GM04504 (cell line): ENCODE measurements around the gene GOLGA6A.
"Not testable (repeated sequence)": the region's sequence is repeated elsewhere in the genome, so short reads cannot be mapped to it uniquely, and the experiment has no call there.

Experiments used
- DNase-seq: peaks from one replicate; pipeline ENCODE4 v3.0.0-alpha.2; 2012; ENCODE audit warnings: low read depth

GOLGA6A gene, protein sequence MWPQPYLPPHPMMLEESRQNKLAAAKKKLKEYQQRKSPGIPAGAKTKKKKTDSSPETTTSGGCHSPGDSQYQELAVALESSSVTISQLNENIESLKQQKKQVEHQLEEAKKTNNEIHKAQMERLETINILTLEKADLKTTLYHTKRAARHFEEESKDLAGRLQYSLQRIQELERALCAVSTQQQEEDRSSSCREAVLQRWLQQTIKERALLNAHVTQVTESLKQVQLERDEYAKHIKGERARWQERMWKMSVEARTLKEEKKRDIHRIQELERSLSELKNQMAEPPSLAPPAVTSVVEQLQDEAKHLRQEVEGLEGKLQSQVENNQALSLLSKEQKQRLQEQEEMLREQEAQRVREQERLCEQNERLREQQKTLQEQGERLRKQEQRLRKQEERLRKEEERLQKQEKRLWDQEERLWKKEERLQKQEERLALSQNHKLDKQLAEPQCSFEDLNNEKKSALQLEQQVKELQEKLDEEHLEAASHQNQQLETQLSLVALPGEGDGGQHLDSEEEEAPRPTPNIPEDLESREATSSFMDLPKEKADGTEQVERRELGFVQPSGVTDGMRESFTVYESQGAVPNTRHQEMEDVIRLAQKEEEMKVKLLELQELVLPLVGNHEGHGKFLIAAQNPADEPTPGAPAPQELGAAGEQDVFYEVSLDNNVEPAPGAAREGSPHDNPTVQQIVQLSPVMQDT

DNA sequence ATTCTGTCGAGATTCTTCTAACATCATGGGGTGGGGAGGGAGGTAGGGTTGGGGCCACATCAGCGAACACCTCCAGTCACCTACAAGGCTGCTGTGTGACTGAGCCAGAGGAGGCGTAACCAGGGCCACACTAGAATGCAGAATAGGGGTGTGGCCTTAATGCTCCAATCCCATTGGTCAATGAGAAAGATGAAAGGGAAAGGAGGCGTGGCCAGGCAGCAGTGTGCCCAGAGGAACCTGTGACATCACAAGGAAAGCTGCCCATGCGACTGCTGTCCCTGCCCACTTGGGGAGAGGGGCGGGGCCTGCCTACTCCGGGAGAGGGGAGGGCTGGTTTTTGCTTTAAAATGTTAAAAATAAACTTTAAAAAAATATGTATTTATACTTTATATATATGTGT is at the start of gene GOLGA6A:
TSS of gene GOLGA6A (minus strand) at position 101 of the 400 bp plus-strand sequence. CDS start at position 60, 41 bp downstream.
- not testable (repeated sequence) for DNase-seq

DNA sequence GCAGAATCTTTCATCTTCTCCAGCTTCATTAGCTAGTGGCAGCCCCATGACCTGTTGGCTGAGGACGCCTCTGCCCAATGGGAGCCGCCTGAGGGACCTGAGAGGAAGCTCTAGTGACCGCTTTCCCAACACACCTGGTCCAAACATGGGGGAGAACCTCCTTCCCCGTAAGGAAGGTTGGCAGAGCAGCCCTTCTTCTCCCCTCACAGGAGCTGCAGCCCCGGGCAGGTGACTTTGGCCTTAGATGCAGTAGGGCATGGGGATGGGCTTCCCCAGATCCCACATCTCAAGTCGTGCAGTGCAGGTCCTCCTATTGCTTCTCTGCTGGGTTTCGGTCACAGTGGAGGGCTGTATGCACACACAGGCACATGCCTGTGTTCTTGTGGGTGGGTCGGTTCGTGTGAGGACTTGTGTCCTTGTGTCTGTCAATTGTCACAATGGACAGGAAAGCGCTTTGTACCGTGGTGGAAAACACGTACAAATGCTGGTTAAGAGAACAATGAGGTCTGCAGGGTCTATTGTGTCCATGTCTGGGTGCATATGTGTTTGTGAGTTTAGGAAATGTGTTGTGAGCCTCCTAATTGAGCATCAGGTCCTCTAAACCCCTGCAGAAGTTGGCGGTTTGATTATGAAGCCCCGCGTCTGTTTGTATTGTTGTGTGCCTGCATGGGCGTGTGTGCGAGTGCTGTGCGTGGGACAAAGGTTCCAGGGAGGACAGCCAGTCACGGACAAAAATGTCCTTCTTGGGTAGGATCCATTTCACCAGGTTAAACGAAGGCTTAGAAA is 49.5 kb upstream of the GOLGA6A start:
- DNase-seq = no peak

DNA sequence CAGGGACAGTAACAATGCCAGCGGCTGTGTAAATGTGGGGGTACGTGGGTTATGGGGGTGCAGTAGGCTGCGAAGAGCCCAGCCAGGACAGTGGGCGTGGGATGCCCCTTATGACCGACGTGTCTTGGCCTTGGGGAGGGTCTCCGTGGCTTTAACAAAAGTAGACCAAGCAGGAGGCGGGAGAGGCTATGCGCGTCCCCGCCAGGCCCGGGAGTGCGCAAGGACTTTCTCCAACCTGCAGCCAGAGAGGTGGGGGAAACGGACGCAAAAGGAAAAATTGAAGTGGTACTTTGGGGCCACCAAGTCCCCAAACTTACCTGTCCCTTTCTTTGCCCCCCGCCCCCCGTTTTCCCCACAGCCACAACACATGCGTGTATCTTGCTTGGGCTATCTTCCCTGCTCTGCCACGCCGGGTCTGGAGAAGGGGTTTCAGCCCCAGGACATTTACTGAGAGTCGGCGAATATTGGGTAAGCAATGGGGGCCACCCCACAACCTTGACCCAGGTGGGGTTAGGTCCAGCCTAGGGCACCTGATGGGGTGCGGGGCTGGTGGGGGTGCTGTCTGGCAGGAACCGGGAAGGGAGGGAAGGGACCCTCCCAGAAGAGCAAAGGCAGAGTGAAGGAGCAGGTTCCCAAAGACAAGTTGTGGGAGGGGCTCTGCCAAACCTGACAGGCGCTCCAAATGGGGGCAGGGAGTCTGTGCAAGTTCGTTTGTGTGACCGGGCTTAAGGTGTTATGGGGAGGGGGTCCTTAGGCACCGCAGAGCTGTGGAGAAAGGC is 48.7 kb upstream of the GOLGA6A start:
- DNase-seq = no peak

DNA sequence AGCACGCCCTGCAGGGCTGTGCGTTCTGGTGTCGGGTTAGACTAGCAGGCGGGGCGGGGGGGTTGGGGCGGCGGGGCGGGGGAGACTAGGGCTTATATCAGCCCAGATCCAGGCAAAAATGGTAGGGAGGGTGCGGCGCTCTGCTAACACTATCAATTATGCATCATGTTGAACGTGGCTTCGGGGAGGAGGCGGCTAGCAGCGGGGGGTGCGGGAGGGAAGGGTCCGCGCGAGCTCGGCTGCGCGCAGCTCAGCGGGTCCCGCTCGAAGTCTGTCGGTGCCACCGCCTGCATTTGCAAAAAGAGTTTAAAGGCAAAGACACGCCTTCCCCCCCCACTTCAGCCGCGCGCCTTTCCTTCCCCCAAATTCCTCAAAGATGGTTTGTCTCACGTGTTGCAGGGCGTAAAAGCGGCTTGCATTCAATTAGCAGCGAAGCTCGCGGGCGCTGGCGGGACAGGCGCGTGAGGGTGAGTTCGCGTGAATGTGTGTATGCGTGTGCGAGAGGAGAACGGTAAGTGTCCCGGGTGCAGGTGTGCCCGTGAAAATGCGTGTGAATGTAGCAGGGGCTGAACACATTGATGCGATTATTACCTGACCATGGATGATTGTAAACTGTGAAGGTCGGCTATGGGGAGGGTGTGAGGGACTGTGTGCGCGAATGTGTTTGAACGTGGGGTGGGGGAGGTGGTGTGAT is 48.0 kb upstream of the GOLGA6A start, which contains the start of gene ISLR2:
TSS of gene ISLR2 (plus strand) at position 432 of the 694 bp plus-strand sequence. CDS start 2,169 bp downstream, outside the sequence.
- DNase-seq = no peak

DNA sequence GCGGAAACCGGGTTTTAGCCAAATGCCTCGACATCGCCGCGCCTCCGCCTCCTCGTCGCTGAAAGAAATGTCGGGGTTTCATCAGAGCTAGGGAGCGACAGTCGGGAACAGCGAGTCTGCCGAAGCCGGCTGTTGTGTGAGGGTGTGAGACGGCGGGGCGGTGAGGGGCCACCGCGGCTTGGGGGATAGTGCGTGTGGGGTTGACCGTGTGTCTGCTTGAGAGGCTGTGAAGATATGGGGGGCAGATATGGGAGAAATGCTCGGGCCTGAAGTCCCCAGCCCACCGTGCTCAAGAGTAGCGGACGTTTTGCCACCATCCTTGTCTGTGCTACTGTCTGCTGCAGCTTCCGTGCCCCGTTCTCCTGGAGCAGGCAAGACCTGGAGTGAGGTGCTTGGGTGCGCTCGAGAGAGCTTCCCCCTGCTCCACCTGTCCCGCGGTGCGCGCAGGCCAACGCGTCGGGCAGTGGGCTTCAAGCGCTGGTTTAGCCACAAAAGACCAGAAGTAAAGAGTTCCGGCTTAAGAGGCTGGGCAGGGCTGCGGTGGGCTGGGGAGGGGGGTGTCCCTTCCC is 47.3 kb upstream of the GOLGA6A start:
- no peak for DNase-seq

DNA sequence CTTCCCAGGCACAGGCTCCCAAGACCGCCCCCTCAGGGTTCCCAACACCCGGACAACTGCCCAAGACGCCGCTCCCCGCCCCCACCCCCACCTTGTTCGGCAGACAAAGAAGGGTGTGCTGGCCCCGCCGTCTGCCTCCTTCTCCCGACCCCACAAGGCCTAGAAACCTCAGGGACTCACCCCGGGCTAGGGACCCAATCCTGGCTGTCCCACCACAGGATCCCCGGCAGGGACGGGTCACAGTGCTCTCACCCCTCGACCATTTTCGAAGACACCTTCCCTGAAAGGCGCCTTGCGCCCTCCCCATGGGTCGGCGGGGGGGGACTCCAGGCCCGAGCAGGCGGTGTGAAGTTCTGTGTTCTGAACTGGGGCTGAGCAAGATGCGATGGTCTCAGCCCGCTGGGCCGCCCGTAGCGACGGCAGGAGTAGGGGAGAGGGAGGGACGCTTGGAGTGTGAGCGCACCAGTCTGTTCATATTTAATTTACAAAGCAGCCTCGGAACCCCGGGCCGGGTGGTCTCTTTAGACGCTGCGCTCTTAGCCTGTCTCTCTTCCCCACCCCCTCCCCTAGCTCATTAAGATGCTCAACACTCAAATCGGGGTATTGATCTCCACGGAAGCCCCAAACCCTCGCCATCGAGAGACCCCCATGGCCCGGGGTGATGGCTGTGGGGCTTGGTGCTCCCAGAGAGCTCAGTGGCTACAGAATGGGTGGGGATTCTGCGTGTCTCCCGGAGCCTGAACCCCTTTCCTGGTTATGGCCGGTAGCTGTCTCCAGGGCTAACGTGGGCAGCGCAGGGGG is 46.6 kb upstream of the GOLGA6A start:
- no peak for DNase-seq

DNA sequence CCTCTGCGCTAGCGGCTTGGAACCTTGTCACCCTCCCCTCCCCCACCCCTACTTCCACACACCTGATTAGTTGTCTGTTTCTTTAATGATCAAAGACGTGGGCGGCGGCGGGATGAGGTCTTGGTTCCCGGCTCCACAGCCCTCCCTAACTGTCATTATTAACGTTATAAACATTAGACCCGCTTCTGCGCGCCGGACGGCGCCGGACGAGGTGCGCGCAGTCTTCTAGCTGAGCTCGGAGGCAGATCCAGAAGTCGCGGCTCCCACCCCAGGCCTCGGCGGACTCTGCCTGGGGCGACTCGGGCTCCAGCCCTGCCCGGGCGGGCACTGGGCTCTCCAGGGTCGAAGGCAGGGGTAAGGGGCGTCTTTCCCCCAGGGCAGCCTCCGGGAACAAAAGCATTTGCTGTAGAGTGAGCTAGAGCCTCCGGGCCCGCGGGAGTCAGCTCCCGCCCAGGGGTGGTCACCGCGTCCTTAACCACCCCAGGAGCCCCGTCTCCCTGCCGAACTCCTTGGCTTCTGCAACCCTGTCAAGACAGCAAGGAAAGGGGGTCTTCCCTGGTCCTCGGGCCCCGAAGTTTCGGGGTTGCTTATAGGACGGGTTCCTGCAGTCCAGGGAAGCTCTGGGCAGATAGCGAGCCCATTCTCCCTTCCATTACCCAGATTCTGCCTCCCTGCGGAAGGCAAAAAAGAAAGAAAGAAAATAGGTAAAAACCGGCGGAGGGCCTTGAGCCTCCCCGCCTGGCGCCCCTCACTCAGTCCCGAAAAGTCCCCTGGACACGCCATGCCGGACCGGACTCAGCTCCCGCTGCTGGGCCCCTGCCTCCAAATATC is 45.8 kb upstream of the GOLGA6A start:
- DNase-seq = no peak

DNA sequence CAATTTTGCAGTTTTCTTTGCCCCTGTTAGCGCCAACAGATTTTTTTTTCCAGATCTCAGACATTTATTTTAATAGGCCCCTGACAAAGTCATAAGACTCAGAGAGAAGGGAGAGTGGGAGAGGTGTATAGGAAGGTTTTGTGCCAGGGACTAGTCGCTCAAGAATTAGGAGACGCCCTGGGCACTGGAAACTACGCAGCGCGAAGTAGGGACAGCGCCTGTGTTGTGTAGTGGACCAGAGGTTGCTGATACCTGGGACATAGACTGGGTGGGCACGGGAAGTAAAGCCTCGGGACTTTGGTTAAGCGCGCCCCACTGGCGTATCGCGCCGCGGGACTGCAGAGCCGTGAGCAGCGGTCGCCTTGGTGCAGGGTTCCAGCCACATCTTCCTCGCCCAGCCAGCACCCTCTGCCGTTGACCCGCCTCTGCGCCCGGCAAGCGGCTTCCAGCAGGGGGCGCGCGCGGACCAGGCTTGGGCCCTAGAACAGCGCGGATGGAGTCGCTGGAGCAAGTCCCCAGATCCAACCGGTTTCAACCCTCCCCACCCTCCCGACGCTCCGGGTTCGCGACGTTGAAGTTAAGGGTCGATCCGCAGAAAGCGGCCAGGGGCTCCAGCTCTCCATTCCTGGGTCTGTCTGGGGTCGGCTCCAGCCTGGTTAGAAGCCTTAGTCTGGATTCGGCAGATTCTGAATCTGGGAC is 45.1 kb upstream of the GOLGA6A start:
- DNase-seq = peak; percentile 62

DNA sequence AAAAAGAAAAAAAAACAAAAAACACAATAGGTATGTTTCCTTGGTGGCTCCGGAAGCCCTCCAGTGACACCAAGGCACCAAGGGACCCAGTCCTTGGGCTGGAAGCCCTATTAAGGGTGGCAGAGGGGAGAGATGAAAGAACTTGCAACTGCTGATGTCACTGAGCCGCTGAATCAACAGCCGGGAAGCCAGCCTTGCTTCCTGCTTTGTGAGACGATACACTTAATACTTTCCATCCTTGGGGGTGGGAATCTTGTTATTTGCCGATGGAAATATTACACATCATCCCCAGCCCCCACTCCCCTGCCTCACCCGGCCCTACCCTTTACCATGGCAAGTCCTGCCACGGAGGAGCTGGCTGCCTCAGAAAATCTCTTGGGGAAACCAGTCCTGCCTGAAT is 42.4 kb upstream of the GOLGA6A start:
- no peak for DNase-seq

DNA sequence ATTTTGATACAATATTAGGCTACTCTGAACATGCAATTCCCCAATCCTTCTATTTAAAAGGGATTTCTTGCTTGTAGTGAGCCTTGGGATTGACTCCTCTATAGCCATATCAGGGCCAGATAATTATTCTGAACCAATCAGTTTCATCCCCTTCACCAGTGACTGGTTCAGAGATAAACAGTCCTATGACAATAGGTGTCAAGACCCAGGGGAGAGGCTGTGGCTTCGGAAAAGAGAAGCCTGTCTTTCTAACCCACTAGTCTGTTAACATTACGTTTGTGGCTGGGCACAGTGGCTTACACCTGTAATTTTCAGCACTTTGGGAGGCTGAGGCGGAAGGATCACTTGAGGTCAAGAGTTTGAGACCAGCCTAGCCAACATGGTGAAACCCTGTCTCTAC is 41.8 kb upstream of the GOLGA6A start:
- no peak for DNase-seq

DNA sequence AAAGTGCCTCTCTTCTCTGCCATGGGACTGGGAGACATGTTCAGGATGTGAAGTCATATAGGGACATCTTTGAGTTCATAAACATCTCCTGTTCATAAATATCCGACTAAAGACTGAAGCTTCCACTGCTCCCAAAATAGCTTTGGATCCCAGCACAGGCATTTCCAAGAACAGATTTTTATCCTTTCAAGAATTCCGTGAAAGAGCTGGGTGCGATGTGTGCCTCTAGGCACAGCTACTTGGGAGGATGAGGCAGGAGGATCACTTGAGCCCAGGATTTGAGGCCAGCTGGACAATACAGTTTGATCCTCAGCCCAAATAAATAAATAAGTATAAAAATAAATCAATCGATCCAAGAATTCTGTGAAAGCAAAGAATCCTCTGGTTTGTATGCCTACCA is 41.3 kb upstream of the GOLGA6A start:
- DNase-seq = no peak

DNA sequence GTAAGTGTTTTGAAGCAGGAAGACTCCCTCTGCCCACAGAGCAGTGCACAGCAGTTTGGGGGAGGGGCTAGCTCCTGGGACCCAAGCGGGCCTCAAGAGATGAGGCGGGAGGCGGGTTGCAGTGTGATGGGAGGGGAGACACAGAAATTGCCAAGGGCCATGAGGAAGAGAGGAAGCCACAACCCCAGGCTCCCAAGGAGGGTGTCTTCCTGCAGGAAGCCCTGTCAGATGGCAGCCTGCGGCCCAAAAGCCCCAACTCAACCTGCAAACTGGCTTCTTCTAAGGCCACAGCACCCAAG is 40.7 kb upstream of the GOLGA6A start:
- DNase-seq = no peak

DNA sequence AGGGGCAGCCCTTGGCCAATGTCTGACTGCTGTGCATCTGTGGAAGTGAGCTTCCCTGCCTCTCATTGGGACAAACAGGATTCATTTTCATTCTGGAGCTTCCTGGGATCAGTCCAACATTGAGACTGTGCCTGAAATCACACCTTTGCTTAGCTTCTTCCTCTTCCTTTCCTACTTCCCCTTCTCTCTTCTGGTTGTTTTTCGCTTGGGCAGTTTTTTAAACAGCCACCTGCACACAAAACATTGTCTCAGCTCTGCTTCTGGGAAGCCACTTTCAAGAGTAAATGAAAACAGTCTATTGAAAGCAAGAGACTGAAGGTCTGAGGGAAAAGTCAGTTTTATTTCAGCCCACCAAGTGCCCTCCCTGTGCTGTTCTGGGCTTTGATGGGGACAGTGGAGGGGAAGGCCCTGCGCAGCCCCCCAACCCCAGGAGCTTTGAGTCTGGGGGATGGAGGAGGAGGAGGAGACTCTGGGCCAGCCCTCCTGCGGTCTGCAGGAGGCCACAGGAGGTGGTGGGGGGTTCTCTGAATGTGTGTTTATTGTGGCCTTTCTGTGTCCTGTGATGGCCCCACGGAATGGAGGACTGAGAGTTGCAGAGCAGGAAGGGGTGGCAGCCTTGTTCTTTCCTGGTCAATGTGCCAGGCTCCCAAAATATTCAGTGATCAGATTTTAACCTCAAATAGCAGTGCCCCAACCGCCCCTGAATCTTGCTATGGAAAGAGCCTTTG is 40.2 kb upstream of the GOLGA6A start:
- DNase-seq = no peak

DNA sequence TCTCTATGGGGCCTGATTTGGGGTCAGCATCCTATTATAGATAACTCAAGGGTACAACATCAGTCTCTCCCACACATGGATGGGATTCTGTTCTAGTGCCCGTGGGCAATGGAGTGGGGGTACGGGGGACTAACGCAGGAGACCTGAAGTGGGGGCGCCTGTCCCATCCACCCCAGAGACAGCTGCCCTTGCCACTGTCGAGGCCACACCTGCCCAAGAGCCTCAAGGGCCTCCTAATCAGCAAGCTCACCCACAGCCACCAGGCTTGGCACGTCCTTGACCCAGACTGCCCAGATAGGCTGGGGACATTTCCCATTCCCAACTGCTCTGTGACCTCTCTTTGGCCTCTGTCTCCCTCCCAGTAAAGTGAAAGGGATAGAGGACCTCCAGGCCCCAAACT is 39.5 kb upstream of the GOLGA6A start:
- DNase-seq = no peak

DNA sequence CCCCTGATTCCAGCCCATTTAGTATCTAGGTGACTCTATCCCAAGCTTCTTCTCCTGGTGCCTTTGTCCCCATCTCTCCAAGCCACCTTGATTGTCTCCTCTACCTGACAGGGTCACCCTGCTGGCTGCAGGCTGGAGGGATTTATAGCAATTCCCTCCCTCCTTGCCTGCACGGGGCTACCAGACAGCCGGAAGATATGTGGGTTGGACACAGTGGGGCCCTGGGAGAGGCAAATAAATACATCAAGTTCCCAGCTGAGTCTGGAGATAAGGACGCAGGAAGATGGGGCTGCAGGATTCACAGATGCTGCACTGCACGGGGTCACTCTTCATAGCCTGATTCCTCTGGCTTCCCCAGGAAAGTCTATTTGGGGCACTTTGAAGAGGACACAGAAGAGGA is 38.7 kb upstream of the GOLGA6A start:
- no peak for DNase-seq

DNA sequence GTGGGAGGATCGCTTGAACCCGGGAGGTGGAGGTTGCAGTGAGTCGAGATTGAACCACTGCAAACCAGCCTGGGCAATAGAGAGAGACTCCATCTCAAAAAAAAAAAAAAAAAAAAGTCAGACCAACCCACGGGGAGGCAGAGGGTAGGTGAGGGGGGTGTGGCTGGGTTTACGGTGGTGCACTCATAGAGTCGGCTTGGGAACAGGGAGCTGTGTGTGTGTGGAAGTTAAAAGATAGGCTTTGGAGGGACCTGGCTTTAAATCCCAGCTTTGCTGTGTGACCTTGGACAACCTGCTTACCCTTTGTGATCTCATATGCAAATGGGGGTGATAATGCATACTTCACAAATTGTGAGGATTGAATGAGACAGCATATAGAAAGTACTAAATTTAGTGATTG is 38.1 kb upstream of the GOLGA6A start:
- no peak for DNase-seq

DNA sequence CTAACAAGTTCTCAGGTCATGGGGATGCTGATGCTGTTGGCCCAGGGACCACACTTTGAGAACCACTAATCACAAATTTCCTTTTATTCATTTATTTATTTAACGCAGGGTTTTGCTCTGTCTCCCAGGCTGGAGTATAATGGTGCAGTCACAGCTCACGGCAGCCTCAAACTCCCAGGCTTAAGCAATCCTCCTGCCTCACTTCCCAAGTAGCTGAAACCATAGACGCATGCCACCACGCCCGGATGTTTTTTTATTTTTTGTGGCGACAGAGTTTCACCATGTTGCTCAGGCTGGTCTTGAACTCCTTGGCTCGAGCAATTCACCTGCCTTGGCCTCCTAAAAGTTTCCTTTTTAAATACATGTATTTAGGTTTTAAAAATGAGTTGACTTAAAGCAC is 27.4 kb upstream of the GOLGA6A start:
- DNase-seq = no peak

DNA sequence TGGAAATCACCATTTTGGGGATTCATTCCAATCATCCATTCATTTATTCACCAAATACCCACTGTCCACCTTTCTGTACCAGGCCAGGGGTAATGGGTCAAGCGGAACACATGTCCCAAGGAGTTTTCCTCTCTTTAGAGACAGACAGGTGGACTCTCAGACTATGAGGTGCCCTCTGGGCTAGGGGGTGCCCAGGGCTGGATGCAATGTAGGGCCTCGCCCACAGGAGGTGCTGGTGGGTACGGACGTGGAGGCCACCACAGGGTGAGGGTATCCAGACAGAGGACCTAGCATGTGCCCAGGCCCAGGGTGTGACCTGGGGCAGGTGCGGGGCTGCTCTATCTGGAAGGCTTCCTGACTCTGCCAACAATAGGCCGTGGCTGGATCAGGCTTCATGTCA is 26.3 kb upstream of the GOLGA6A start:
- DNase-seq = not testable (repeated sequence)
